H1 (cell line): ENCODE results near the gene PLEKHH3.

Experiments
- CEBPB ChIP-seq: IDR thresholded peaks from 2 replicates; pipeline ENCODE4 v1.6.1; 2012; ENCODE audit warnings: low read depth, low read length
- CTCF ChIP-seq, 3 experiments: IDR thresholded peaks; 1 replicate in 2 of 3; 2 replicates in 1 of 3; pipeline versions ENCODE4 v1.5.1 to v1.6.1; 2011; ENCODE audit warnings: low read length in 3 of 3, mild to moderate bottlenecking in 3 of 3, inconsistent platforms in 2 of 3, low read depth in 1 of 3, moderate library complexity in 1 of 3; ENCODE audit not compliant: insufficient read depth in 1 of 3; ENCODE audit errors: control extremely low read depth in 1 of 3
- EZH2 ChIP-seq: fragments of 200-600 bp; sonication (generic); IDR thresholded peaks from 2 replicates; pipeline ENCODE4 v1.7.1; 2012; ENCODE audit warnings: low read depth, mild to moderate bottlenecking, moderate library complexity, low read length, inconsistent platforms; ENCODE audit not compliant: severe bottlenecking
- MAFK ChIP-seq: IDR thresholded peaks from 2 replicates; pipeline ENCODE4 v1.6.1; 2012; ENCODE audit warnings: low read depth, mild to moderate bottlenecking, improper control_type of control experiment, low read length
- POLR2AphosphoS5 ChIP-seq: IDR thresholded peaks from 2 replicates; pipeline ENCODE4 v1.6.1; 2011; ENCODE audit warnings: low read depth, low read length

GRCh38 chr17:42723636-42724035, 46.8 kb upstream of the PLEKHH3 start:
- TF ChIP-seq CTCF (IDR thresholded peaks at IDR 0.05; ENCODE audit: control extremely low read depth in 1 of 3, insufficient read depth in 1 of 3, low read depth in 1 of 3, low read length in 3 of 3) (no peak), EZH2 (no peak), POLR2AphosphoS5 (no peak), MAFK (no peak), CEBPB (no peak)
